ENCODE measurements around the gene NUF2. TPM values are rescaled to one million over a fixed set of nuclear protein-coding genes. Genes with fewer than 3 reads are reported as not detected.

NUF2 gene
- total RNA-seq: 10 to 100 TPM; 13.8 to 24.6 TPM

GRCh38 chr1:163321311-163322305, at the start of gene NUF2:
Gene NUF2, plus strand, starts transcription at chr1:163321954. Its CDS starts 4,098 bp downstream, at chr1:163326052.

Other genes with a start within 250 kb of the NUF2 start
- 1 to 10 TPM; 1.3 to 8.6 TPM for gene RGS5, start 119.0 kb upstream of the NUF2 start, total RNA-seq

Data from melanocyte of skin (primary cell).